HEK293T (cell line): ENCODE measurements around the gene EDRF1.

Experiments used
- CTCF ChIA-PET: fragments of 350-600 bp; formaldehyde crosslinking; extraction: SDS; loops from one replicate; lab custom pipeline; 2021; ENCODE audit warnings: antibody characterized with exemption, inconsistent platforms; lab: Yijun Ruan, JAX
- POLR2A ChIA-PET: fragments of 350-600 bp; formaldehyde crosslinking; extraction: SDS; loops from one replicate; lab custom pipeline; 2020; ENCODE audit warnings: antibody characterized with exemption, inconsistent platforms; lab: Yijun Ruan, JAX
- DNase-seq: peaks from one replicate; pipeline ENCODE4 v3.0.0; 2012; ENCODE audit warnings: mixed read lengths; ENCODE audit errors: extremely low spot score
- ARNT ChIP-seq: fragments of 450-650 bp; IDR thresholded peaks from 2 replicates; pipeline ENCODE4 v1.6.1; 2017; ENCODE audit warnings: mild to moderate bottlenecking
- BHLHE40 ChIP-seq: fragments of 450-650 bp; IDR thresholded peaks from 2 replicates; pipeline ENCODE4 v1.6.1; 2016; ENCODE audit warnings: mild to moderate bottlenecking, moderate library complexity, borderline replicate concordance
- CTBP1 ChIP-seq: fragments of 450-650 bp; IDR thresholded peaks from 2 replicates; pipeline ENCODE4 v1.6.1; 2016; ENCODE audit warnings: borderline replicate concordance
- ELF4 ChIP-seq: fragments of 450-650 bp; IDR thresholded peaks from 2 replicates; pipeline ENCODE4 v1.6.1; 2017; ENCODE audit warnings: antibody characterized with exemption
- FOXA1 ChIP-seq: fragments of 450-650 bp; IDR thresholded peaks from 2 replicates; pipeline ENCODE4 v1.6.1; 2016; ENCODE audit warnings: mild to moderate bottlenecking
- FOXK2 ChIP-seq: fragments of 450-650 bp; IDR thresholded peaks from 2 replicates; pipeline ENCODE4 v1.6.1; 2016; ENCODE audit warnings: mild to moderate bottlenecking
- FOXM1 ChIP-seq: fragments of 450-650 bp; IDR thresholded peaks from 2 replicates; pipeline ENCODE4 v1.6.1; 2017; ENCODE audit warnings: mild to moderate bottlenecking, borderline replicate concordance
- HDGF ChIP-seq: fragments of 450-650 bp; IDR thresholded peaks from 2 replicates; pipeline ENCODE4 v1.6.1; 2017; ENCODE audit warnings: antibody characterized with exemption, borderline replicate concordance
- L3MBTL2 ChIP-seq: fragments of 450-650 bp; conservative IDR thresholded peaks from 2 replicates; pipeline ENCODE4 v1.6.1; 2016; ENCODE audit warnings: mild to moderate bottlenecking
- LEF1 ChIP-seq: fragments of 450-650 bp; IDR thresholded peaks from 2 replicates; pipeline ENCODE4 v1.6.1; 2017; ENCODE audit warnings: mild to moderate bottlenecking, borderline replicate concordance
- NFRKB ChIP-seq: fragments of 450-650 bp; IDR thresholded peaks from 2 replicates; pipeline ENCODE4 v1.6.1; 2016; ENCODE audit warnings: mild to moderate bottlenecking, moderate library complexity
- PKNOX1 ChIP-seq: fragments of 450-650 bp; IDR thresholded peaks from 2 replicates; pipeline ENCODE4 v1.6.1; 2016
- SP1 ChIP-seq: fragments of 450-650 bp; IDR thresholded peaks from 2 replicates; pipeline ENCODE4 v1.6.1; 2017
- SUZ12 ChIP-seq: fragments of 450-650 bp; IDR thresholded peaks from 2 replicates; pipeline ENCODE4 v1.6.1; 2016; ENCODE audit warnings: mild to moderate bottlenecking
- TARDBP ChIP-seq: fragments of 450-650 bp; IDR thresholded peaks from 2 replicates; pipeline ENCODE4 v1.6.1; 2016
- ZNF384 ChIP-seq: fragments of 450-650 bp; IDR thresholded peaks from 2 replicates; pipeline ENCODE4 v1.6.1; 2016

Gene EDRF1

DNA sequence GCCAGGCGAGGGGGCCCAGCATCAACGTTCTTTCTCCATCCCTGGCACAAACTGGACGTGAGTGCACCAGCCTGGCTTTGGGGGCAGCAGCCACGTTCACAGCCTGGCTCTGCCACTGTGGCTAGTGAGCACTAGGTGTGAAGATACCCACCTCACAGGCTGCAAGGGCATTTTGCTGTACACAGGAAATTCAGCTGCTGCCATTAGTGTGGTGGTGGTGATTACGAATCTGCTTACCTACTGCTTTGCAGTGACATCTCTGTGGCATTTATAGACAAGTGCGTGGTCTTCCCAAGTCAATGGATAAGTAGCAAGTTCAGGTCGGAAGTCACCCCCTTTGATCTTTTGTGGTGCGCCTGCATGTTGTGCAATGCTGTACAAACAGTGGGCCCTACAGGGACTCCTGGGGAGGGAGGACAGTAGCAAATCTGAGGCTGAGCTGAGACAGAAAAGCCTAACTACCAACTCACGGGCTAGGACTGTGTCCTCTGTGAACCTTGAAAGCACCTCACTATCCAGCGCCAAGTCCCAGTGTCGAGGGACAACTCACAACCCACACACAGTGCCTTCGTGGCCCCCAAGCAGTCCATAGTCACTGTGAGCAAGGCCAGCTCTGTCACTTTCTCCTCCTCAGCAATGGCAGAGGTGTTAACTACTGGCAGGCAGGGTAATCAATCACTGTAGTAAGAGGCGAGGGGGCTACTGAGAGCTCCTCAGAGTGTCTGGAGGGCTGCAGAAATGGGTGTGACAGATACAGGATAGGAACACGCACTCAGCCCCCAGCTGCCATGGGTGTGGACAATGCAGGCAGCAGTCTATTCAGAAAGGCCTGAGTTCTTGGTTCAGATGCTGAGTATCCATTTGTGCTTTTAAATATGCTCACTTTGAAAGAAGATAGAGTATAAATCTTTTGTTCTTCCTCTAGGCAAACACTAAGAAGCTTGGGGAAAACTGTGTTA, 73.1 kb downstream of the EDRF1 start:
- no peak for DNase-seq
- no peak for TF ChIP-seq SP1
- no peak for TF ChIP-seq NFRKB
- no peak for TF ChIP-seq SUZ12
- TF ChIP-seq PKNOX1, result no peak
- TF ChIP-seq FOXA1, result no peak
- TF ChIP-seq FOXM1, result no peak
- TF ChIP-seq CTBP1, result no peak
- no peak for TF ChIP-seq ELF4
- no peak for TF ChIP-seq L3MBTL2
- ChIA-PET POLR2A (no interaction called here), CTCF (no interaction called here)

- CTCF ChIA-PET, result interaction anchor here (1.3 kb wide), 1 partner anchor 24 kb away, joined by 4 read pairs; no protein-coding TSS in a partner anchor
- no peak for DNase-seq
- POLR2A ChIA-PET, result interaction anchor here (1.0 kb wide), 1 partner anchor 15 kb away, joined by 3 read pairs; no protein-coding TSS in a partner anchor
- TF ChIP-seq TARDBP (no peak), FOXA1 (no peak), SP1 (no peak), BHLHE40 (no peak), HDGF (no peak), SUZ12 (no peak), L3MBTL2 (no peak), FOXK2 (no peak), FOXM1 (no peak), ELF4 (no peak), NFRKB (no peak), PKNOX1 (no peak), ZNF384 (no peak)
Observed at GRCh38 chr10:125795128-125795527, 75.6 kb downstream of the EDRF1 start.

GRCh38 chr10:125795637-125796190, 76.2 kb downstream of the EDRF1 start:
- DNase-seq, result no peak

GRCh38 chr10:125797424-125797823, 77.9 kb downstream of the EDRF1 start:
- ChIA-PET POLR2A (no interaction called here), CTCF (no interaction called here)
- DNase-seq, result no peak
- TF ChIP-seq FOXA1, result no peak
- TF ChIP-seq ELF4, result no peak
- no peak for TF ChIP-seq LEF1
- no peak for TF ChIP-seq ZNF384
- no peak for TF ChIP-seq L3MBTL2
- TF ChIP-seq CTBP1, result no peak
- TF ChIP-seq SUZ12, result no peak

More at GRCh38 chr10:125795637-125796190, 76.2 kb downstream of the EDRF1 start:
- CTCF ChIA-PET, result interaction anchor here (1.3 kb wide), 1 partner anchor 25 kb away, joined by 4 read pairs; no protein-coding TSS in a partner anchor
- POLR2A ChIA-PET, result interaction anchor here (1.0 kb wide), 1 partner anchor 15 kb away, joined by 3 read pairs; no protein-coding TSS in a partner anchor
- TF ChIP-seq FOXK2, result no peak
- TF ChIP-seq ZNF384, result no peak
- TF ChIP-seq LEF1, result no peak
- TF ChIP-seq FOXA1, result no peak
- TF ChIP-seq SP1, result no peak
- TF ChIP-seq L3MBTL2, result no peak
- no peak for TF ChIP-seq TARDBP
- TF ChIP-seq PKNOX1, result no peak
- TF ChIP-seq ARNT, result no peak
- no peak for TF ChIP-seq NFRKB
- no peak for TF ChIP-seq ELF4
- no peak for TF ChIP-seq FOXM1
- no peak for TF ChIP-seq BHLHE40
- TF ChIP-seq SUZ12, result no peak
- no peak for TF ChIP-seq HDGF
- no peak for TF ChIP-seq CTBP1

DNA sequence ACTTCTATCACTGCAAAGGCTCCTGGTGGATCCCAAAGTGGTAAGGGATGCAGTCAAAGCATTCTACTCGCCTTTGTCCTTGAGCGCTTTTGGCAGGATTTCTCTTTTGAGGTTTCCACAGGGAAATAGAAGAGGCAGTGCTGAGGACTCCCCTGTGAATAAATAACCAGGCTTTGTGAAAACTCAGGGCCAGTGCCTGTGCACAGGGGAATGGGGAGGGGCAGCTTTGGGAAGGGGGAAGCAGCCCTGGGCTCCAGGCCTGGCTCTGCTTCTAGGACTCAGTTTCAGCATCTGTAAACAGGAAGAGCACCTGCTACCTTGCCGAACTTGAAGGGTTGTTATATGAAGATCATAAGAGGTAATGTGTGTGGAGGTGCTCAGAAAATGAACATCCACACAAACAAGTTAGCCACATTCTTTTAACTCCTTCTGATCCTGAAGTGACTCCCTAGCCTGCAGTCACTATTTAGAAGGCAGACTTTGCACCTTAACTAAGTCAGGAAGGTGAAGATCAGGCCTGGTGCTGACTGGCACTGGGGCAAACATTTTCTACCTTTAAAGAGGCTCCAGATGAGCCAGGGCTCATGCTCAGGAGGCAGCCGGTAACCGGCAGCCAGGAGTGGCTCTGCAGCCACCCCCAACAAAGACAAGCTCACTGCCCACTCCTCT, 78.6 kb downstream of the EDRF1 start:
- no peak for TF ChIP-seq L3MBTL2
- no peak for TF ChIP-seq NFRKB
- no peak for TF ChIP-seq ELF4
- no peak for TF ChIP-seq PKNOX1
- no peak for TF ChIP-seq SP1
- no peak for TF ChIP-seq BHLHE40
- TF ChIP-seq FOXM1, result no peak
- no peak for TF ChIP-seq ARNT
- TF ChIP-seq SUZ12, result no peak
- no peak for TF ChIP-seq CTBP1
- CTCF ChIA-PET, result no interaction called here
- DNase-seq, result no peak
- POLR2A ChIA-PET, result no interaction called here
